Stimulated activated naive CD8-positive, alpha-beta T cell treated with anti-CD3 and anti-CD28 coated beads, Interleukin-15, Interleukin-2, amounts not matched to agents 100 ng/mL and 50 ng/mL, for 24 hours (primary cell): ENCODE measurements around the gene LHCGR.

Experiments used
- H3K27ac Mint-ChIP-seq: one replicate; pipeline ENCODE4 v1.8.0; 2021; ENCODE audit warnings: mild to moderate bottlenecking, mixed read lengths
- H3K27me3 Mint-ChIP-seq: one replicate; pipeline ENCODE4 v1.8.0; 2021; ENCODE audit warnings: mixed read lengths
- H3K36me3 Mint-ChIP-seq: one replicate; pipeline ENCODE4 v1.8.0; 2021; ENCODE audit warnings: low read depth, mixed read lengths
- H3K4me1 Mint-ChIP-seq: one replicate; pipeline ENCODE4 v1.8.0; 2021; ENCODE audit warnings: low read depth, mixed read lengths
- H3K4me3 Mint-ChIP-seq: one replicate; pipeline ENCODE4 v1.8.0; 2021; ENCODE audit warnings: mild to moderate bottlenecking, mixed read lengths
- H3K9me3 Mint-ChIP-seq: one replicate; pipeline ENCODE4 v1.8.0; 2021; ENCODE audit warnings: mixed read lengths

Gene LHCGR

DNA sequence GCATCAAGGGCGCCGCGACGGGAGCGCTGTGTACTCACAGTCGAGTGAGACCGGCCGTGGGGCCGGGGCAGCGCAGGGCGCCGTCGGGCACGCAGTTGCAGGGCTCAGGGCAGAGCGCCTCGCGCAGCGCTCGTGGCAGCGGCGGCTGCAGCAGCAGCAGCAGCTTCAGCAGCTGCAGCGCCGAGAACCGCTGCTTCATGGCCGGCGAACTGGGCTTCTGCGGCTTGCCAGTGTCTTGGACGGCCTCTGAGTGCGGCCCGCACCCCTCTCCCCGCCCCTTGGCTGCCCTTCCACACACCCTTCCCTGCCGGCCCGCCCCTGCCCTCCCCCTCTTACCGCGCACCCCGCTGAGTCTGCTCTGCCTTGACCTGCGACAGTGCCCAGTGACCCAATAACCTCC, at the start of gene LHCGR:
TSS of gene LHCGR (minus strand) at position 252 of the 400 bp plus-strand sequence. CDS start at position 199, 53 bp downstream.
- peaks cover 28% of the 10 kb centered on the region for H3K27me3 Mint-ChIP-seq
- H3K4me1 Mint-ChIP-seq = no peaks in the 10 kb centered on the region
- no peak within 1 kb of the TSS for H3K27ac Mint-ChIP-seq

DNA sequence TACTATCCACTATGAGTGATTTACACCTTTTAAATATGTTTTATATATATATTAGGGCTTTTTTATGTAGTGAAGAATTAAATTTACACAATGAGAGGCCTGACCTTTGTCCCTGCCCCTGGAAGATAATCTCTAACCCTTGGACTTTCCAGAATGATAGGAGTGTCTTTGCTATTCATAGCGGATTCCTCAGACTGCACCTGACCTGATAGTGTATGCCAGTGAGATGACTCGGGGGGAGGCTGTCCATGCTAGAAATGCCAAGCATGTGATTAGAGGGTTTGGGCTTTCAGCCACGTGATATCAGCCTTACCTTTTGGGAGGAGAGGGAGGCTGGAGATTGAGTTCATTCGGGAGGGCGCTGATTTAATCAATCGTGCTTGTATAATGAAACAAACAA, 44.1 kb upstream of the LHCGR start:
- H3K27ac Mint-ChIP-seq = no peak overlapping the region
- H3K9me3 Mint-ChIP-seq = peaks cover 4% of the 10 kb centered on the region
- H3K4me1 Mint-ChIP-seq = no peaks in the 10 kb centered on the region
- H3K27me3 Mint-ChIP-seq = peaks cover 5% of the 10 kb centered on the region
- no peaks in the 10 kb centered on the region for H3K36me3 Mint-ChIP-seq
- H3K4me3 Mint-ChIP-seq = no peak overlapping the region

More for the DNA sequence above, at the start of gene LHCGR:
- Mint-ChIP-seq H3K9me3 (no peaks in the 10 kb centered on the region), H3K36me3 (no peaks in the 10 kb centered on the region), H3K4me3 (no peak within 1 kb of the TSS)

DNA sequence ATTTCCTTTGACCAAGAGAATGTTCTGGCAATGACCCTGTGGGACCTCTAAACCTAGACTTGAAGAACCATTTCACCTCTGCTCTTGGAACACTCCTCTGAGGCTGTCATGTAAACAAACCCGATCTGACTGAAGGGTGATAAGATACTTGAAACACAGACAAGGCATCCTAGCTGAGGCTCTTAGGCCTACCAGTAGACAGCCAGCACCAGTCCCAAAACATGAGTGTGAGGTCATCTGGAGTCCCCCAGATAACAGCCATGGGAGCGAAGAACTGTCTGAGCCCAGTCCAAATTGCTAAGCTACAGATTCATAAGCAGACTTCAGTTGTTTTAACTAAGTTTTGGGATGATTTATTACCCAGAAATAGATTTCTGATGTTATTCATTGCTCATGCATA, 39.5 kb upstream of the LHCGR start:
- H3K36me3 Mint-ChIP-seq = no peaks in the 10 kb centered on the region
- peaks cover 5% of the 10 kb centered on the region for H3K27me3 Mint-ChIP-seq
- H3K4me3 Mint-ChIP-seq = no peak overlapping the region
- H3K9me3 Mint-ChIP-seq = peaks cover 8% of the 10 kb centered on the region
- H3K4me1 Mint-ChIP-seq = no peaks in the 10 kb centered on the region
- H3K27ac Mint-ChIP-seq = no peak overlapping the region

DNA sequence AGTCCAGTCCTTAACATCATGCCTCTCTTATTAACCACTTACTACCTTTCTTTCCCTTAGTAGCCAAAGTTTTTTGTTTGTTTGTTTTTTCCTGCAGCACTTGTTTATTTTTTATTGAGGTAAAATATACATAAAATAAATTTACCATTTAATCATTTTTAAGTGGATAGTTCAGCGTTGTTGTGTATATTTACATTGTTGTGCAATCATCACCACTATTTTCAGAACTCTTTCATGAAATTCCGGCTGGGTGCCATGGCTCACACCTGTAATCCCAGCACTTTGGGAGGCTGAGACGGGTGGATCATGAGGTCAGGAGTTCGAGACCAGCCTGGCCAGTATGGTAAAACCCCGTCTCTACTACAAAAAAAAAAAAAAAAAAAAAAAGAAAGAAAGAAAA, 38.1 kb upstream of the LHCGR start:
- no peak overlapping the region for H3K27ac Mint-ChIP-seq
- no peaks in the 10 kb centered on the region for H3K4me1 Mint-ChIP-seq
- H3K36me3 Mint-ChIP-seq = no peaks in the 10 kb centered on the region
- peaks cover 5% of the 10 kb centered on the region for H3K27me3 Mint-ChIP-seq
- H3K9me3 Mint-ChIP-seq = peaks cover 8% of the 10 kb centered on the region
- H3K4me3 Mint-ChIP-seq = no peak overlapping the region

DNA sequence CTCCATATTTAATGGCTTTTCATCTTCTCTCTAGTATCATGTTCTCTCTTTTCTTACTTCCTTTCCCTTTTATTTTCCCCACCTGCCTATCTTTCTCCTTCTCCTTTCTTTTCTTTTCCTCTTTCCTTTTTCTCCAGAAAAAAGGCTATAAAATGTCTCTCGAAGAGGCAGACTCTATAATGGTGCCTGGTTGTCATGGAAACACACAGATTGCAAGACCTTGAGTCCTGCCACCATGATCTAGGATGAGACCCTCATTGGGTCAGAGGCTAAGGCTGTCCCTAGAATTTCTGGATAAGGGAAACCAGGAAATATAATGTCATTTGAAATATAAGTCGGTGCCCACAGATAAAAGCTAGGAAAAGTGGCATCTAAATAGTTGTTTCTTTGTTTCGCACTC, 36.5 kb upstream of the LHCGR start:
- peaks cover 8% of the 10 kb centered on the region for H3K9me3 Mint-ChIP-seq
- H3K36me3 Mint-ChIP-seq = no peaks in the 10 kb centered on the region
- no peak overlapping the region for H3K4me3 Mint-ChIP-seq
- H3K4me1 Mint-ChIP-seq = no peaks in the 10 kb centered on the region
- no peak overlapping the region for H3K27ac Mint-ChIP-seq
- peaks cover 5% of the 10 kb centered on the region for H3K27me3 Mint-ChIP-seq

DNA sequence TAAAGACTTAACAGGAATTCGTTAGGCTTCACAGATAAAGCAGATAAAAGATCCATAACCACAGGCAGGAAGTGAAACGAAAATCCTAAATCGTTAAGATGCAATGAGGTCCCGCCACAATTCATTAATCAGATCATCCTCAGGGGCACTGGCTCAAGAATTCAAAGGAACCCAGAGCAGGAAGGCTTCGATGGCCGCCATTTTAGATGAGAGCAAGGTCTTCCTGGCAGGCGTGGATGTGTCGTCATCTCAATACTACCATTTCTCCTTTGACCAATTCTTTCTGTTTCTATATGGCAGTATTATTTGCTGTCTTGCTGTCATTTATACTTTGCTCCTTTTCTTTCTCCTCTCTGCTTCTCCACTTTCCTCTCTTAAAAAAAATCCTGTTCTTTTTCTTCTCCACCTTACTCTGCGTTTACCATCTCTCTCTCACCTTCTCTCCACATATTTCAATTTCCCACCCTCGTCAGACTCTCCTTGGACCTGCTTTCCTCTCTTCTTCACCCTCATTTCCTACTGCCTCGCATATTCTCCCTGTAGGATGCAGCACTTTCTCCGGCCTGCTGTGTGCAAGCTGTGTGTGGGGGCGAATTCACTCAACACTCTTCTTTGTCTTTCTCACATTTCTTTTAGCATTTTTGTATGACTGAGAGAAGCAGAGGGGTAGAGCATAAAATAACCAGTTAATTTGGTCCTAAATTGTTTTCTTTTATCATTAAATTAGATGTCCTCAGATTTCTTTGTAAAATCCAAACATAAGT, 35.1 kb upstream of the LHCGR start:
- peaks cover 8% of the 10 kb centered on the region for H3K9me3 Mint-ChIP-seq
- no peak overlapping the region for H3K4me3 Mint-ChIP-seq
- H3K4me1 Mint-ChIP-seq = no peaks in the 10 kb centered on the region
- H3K27ac Mint-ChIP-seq = no peak overlapping the region
- H3K27me3 Mint-ChIP-seq = no peaks in the 10 kb centered on the region
- no peaks in the 10 kb centered on the region for H3K36me3 Mint-ChIP-seq

DNA sequence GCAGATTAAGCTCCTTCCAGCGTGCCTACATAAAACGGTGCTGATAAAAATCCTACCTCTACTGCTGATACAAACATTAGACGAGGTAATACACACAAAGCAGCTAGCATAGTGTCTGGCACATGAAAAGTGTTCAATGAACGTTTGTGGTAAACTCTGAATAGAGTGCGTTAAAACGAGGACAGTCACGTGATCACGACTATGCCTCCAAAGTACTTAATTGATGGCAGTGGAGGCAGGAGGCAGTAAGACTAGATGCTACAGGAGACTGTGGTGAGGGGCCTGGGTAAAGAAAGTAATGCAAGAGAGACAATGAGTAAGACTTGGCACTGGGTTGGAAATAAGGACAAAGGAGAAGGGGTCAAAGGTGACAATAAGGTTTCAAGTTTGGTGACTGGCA, 32.1 kb upstream of the LHCGR start:
- no peaks in the 10 kb centered on the region for H3K9me3 Mint-ChIP-seq
- no peaks in the 10 kb centered on the region for H3K36me3 Mint-ChIP-seq
- no peak overlapping the region for H3K4me3 Mint-ChIP-seq
- H3K4me1 Mint-ChIP-seq = no peaks in the 10 kb centered on the region
- no peaks in the 10 kb centered on the region for H3K27me3 Mint-ChIP-seq
- H3K27ac Mint-ChIP-seq = no peak overlapping the region

DNA sequence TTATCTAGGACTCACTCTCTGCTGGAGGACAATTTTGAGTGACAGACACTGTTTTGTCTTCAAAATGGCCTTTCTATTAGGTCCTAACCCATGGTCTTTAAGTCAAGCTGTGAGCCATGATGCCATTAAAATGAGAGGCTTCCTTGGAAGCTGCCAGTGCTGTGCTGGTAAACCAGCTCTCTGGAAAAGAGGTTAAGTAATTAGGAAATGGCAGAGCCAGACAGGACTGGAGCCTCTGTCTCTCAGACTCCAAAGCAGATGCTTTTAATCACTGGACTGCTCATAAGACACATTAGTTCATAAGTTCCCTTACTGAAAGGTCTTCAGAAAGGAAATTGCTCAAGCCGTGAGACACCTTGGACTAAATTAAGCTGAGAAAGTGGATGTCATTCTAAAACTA, 25.8 kb upstream of the LHCGR start:
- no peaks in the 10 kb centered on the region for H3K27me3 Mint-ChIP-seq
- H3K4me1 Mint-ChIP-seq = no peaks in the 10 kb centered on the region
- H3K36me3 Mint-ChIP-seq = no peaks in the 10 kb centered on the region
- no peak overlapping the region for H3K4me3 Mint-ChIP-seq
- no peaks in the 10 kb centered on the region for H3K9me3 Mint-ChIP-seq
- no peak overlapping the region for H3K27ac Mint-ChIP-seq

DNA sequence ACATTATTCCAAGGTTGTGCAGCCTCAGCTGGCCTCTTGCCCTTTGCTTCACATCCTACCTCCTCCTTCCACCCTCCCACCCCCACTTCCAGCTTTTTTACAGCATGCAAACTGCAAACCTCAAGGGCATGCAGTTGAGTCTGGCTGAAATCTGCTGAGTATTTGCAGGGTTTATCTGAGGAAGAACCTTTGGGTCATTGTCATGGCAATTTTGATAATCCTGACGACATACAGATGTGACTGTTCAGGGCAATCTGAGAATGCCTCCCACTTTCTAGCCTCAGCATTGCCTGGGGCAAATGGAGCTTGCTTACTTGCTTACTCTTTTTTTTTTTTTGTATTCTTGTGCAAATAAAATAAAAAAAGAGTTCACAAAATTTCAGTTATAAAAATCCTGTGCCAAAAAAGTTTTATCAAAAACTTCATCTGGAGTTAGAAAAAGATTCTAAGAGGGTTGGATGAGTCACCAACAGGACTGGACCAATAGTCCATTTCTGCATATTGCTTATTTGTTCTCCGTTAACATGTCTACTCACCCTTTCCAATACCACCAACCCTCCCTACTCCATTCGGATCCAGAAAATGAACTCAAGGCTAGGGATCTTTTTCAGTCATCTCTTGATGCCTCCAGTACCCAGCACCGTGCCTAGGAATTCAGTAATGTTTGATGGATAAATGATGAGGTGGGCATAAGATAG, 23.6 kb upstream of the LHCGR start:
- Mint-ChIP-seq H3K9me3 (no peaks in the 10 kb centered on the region), H3K36me3 (no peaks in the 10 kb centered on the region), H3K27me3 (no peaks in the 10 kb centered on the region), H3K27ac (no peak overlapping the region), H3K4me3 (no peak overlapping the region), H3K4me1 (no peaks in the 10 kb centered on the region)

DNA sequence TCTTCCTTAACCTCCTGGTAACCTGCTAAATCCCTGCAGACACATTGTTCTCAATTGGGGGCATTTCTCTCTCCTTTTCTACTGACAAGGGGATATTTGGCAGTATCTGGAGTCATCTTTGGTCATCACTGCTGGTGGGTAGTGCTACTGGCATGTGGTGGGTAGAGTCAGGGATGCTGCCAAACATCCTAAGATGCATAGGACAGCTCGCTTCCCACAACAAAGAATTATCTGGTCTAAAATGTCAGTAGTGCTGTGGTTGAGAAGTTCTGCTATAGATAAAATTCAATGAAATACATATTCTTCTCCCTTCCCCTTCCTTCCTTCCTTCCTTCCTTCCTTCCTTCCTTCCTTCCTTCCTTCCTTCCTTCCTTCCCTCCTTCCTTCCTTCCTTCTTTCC, 18.7 kb upstream of the LHCGR start:
- H3K4me1 Mint-ChIP-seq = no peaks in the 10 kb centered on the region
- no peak overlapping the region for H3K4me3 Mint-ChIP-seq
- H3K36me3 Mint-ChIP-seq = no peaks in the 10 kb centered on the region
- no peak overlapping the region for H3K27ac Mint-ChIP-seq
- H3K27me3 Mint-ChIP-seq = peaks cover 2% of the 10 kb centered on the region
- no peaks in the 10 kb centered on the region for H3K9me3 Mint-ChIP-seq

DNA sequence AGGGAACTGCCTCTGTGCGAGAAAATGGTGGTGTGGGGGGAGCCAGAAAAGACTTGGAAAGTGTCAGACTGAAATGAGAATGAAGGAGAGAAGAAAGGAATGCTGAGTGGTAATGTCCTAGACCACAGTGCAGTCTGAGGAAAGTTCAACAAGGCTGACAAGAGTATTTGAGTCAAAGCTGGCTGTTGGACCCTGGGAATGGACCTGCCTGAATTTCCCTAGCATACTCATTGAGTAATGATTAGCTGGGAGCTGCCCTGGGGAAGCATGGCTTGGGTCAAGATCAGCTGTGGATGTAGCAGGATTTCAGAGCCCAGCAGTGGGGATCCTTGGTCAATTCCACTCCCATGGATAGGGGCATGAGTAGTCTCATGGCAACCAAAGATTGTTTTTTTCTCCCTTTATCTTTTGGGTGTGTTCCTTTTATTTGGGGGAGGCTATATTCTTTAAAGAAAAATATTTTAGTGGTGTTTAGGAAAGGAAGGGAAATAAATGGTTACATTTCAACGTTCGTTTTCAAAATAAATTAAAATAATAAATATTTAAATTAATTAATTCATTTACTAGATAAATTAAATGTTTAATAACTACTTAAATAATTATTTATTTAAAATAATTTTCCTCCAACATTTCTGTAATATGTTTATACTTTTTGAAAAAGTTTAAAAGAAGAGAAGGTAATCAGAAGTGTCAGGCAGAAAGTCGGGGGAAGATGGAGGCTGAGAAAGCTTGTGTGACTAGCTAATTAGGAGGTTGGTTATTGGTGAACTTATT, 15.9 kb upstream of the LHCGR start:
- Mint-ChIP-seq H3K36me3 (no peaks in the 10 kb centered on the region), H3K9me3 (no peaks in the 10 kb centered on the region), H3K4me1 (no peaks in the 10 kb centered on the region), H3K27me3 (peaks cover 4% of the 10 kb centered on the region), H3K27ac (no peak overlapping the region), H3K4me3 (no peak overlapping the region)

DNA sequence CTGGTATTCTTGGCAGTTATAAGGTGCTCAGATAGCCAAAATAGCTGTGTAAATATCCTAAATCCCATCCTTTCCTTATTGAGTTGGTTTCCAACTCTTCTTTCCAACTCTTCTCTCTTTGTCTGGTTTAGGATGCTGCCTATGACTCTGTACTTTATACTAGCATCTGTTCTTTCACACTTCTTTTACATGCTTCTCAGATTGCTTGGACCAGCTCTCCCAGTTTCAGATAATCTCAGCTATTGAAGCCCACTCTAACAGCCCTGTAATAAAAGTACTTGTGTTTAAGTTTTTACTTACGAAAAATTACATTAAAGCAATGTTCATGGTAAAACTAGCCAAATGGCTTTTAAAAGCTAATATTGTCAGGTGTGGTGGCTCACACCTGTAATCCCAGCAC, 14.7 kb upstream of the LHCGR start:
- Mint-ChIP-seq H3K9me3 (no peaks in the 10 kb centered on the region), H3K4me3 (no peak overlapping the region), H3K36me3 (no peaks in the 10 kb centered on the region), H3K27me3 (peaks cover 4% of the 10 kb centered on the region), H3K27ac (no peak overlapping the region), H3K4me1 (no peaks in the 10 kb centered on the region)

DNA sequence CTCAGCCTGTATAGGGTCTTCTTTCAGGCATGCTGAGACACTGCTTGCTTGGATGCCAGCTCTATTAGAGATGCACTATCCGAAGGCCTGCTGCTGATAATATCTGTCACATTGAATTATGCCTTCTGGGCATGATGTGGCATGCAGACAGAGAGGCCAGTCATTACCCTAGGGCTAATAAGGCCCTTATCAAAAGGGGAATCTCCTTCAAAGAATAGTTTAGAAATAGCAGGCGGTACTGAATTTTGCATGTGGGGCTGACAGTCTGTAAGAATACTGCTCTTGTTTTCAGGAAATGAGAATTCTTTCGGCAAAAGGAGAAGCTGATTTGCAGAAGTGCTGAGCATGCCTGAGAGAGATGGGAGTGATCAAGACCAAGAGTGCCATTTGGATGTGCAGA, 13.1 kb upstream of the LHCGR start:
- Mint-ChIP-seq H3K27ac (no peak overlapping the region), H3K4me3 (no peak overlapping the region), H3K36me3 (no peaks in the 10 kb centered on the region), H3K4me1 (no peaks in the 10 kb centered on the region), H3K27me3 (peaks cover 4% of the 10 kb centered on the region), H3K9me3 (no peaks in the 10 kb centered on the region)

DNA sequence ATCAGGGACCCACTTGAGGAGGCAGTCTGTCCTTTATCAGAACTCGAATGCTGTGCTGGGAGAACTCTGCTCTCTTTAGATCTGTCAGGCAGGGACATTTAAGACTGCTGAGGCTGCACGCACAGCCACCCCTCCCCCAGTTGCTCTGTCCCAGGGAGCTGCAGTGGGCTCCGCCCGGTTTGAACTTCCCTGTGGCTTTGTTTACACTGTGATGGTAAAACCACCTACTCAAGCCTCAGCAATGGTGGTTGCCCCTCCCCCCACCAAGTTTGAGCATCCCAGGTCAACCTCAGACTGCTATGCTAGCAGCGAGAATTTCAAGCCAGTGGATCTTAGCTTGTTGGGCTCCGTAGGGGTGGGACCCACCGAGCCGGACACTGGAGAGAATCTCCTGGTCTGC, 11.8 kb upstream of the LHCGR start:
- peaks cover 4% of the 10 kb centered on the region for H3K27me3 Mint-ChIP-seq
- no peaks in the 10 kb centered on the region for H3K4me1 Mint-ChIP-seq
- H3K27ac Mint-ChIP-seq = no peak overlapping the region
- no peaks in the 10 kb centered on the region for H3K36me3 Mint-ChIP-seq
- no peak overlapping the region for H3K4me3 Mint-ChIP-seq
- no peaks in the 10 kb centered on the region for H3K9me3 Mint-ChIP-seq

DNA sequence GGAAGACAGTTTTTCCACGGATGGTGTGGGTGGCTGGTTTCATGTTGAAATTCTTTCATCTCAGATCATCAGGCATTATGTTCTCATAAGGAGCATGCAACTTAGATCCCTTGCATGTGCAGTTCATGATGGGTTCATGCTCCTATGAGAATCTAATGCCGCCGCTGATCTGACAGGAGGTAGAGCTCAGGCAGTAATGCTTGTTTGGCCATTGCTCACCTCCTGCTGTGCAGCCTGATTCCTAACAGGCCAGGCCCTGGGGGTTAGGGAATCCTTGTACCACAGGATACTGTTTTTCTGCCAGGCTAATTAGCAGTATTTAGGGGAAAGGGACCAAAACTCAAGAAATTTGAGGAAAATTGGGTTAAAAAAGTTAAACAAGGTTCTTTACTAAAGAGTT, 5.3 kb upstream of the LHCGR start:
- Mint-ChIP-seq H3K4me3 (no peak overlapping the region), H3K27ac (no peak overlapping the region), H3K4me1 (no peaks in the 10 kb centered on the region), H3K27me3 (peaks cover 17% of the 10 kb centered on the region), H3K36me3 (no peaks in the 10 kb centered on the region), H3K9me3 (no peaks in the 10 kb centered on the region)
